Mesendoderm (in vitro differentiated cells): ENCODE measurements around the gene UMPS.

Source experiments
- DNase-seq: peaks from one replicate; pipeline ENCODE4 v3.0.0; 2013
- H2AK5ac ChIP-seq: 2 replicates; pipeline ENCODE4 v1.6.1; 2013; ENCODE audit warnings: low read length, inconsistent platforms
- H2BK120ac ChIP-seq: 2 replicates; pipeline ENCODE4 v1.6.1; 2013; ENCODE audit warnings: low read depth, mild to moderate bottlenecking, low read length, moderate library complexity, mixed read lengths
- H2BK15ac ChIP-seq: replicated peaks from 2 replicates; pipeline ENCODE4 v1.6.1; 2013; ENCODE audit warnings: low read depth, mild to moderate bottlenecking, moderate library complexity
- H2BK5ac ChIP-seq: 2 replicates; pipeline ENCODE4 v1.6.1; 2013; ENCODE audit warnings: low read length, inconsistent platforms
- H3K18ac ChIP-seq: 2 replicates; pipeline ENCODE4 v1.6.1; 2013; ENCODE audit warnings: mild to moderate bottlenecking, low read length, mixed read lengths
- H3K23ac ChIP-seq: one replicate; pipeline ENCODE4 v1.6.1; 2013; ENCODE audit warnings: low read length
- H3K27ac ChIP-seq: 2 replicates; pipeline ENCODE4 v1.5.1; 2013; ENCODE audit warnings: low read depth, mild to moderate bottlenecking, inconsistent platforms, low read length, moderate library complexity
- H3K27me3 ChIP-seq: 2 replicates; pipeline ENCODE4 v1.6.1; 2013; ENCODE audit warnings: low read length, control low read depth, mild to moderate bottlenecking, inconsistent platforms; ENCODE audit not compliant: insufficient read depth, poor library complexity
- H3K36me3 ChIP-seq: 2 replicates; pipeline ENCODE4 v1.6.1; 2013; ENCODE audit warnings: low read length, inconsistent platforms; ENCODE audit not compliant: control insufficient read depth, insufficient read depth
- H3K4ac ChIP-seq: one replicate; pipeline ENCODE4 v1.6.1; 2013; ENCODE audit warnings: low read depth, mild to moderate bottlenecking, low read length, moderate library complexity
- H3K4me1 ChIP-seq: 2 replicates; pipeline ENCODE4 v1.6.1; 2013; ENCODE audit warnings: low read depth, low read length, inconsistent platforms; ENCODE audit not compliant: control insufficient read depth
- H3K4me2 ChIP-seq: 2 replicates; pipeline ENCODE4 v1.6.1; 2013; ENCODE audit warnings: low read length
- H3K4me3 ChIP-seq: 2 replicates; pipeline ENCODE4 v1.5.1; 2013; ENCODE audit warnings: mild to moderate bottlenecking, low read length
- H3K56ac ChIP-seq: one replicate; pipeline ENCODE4 v1.6.1; 2013; ENCODE audit warnings: low read length
- H3K79me1 ChIP-seq: 2 replicates; pipeline ENCODE4 v1.6.1; 2013; ENCODE audit warnings: low read length, inconsistent platforms
- H3K79me2 ChIP-seq: 2 replicates; pipeline ENCODE4 v1.6.1; 2013; ENCODE audit warnings: mild to moderate bottlenecking, low read length; ENCODE audit not compliant: control insufficient read depth, insufficient read depth
- H3K9ac ChIP-seq: 2 replicates; pipeline ENCODE4 v1.6.1; 2013; ENCODE audit warnings: low read length, inconsistent platforms
- H4K5ac ChIP-seq: one replicate; pipeline ENCODE4 v1.6.1; 2013; ENCODE audit warnings: low read length
- H4K8ac ChIP-seq: one replicate; pipeline ENCODE4 v1.6.1; 2013; ENCODE audit warnings: low read depth, mild to moderate bottlenecking, control low read depth, low read length, moderate library complexity
- WGBS: extraction: QIAGEN DNeasy Blood & Tissue Kit; methylation state at CpG from one replicate; pipeline ENCODE4 v1.1.7; 2013; ENCODE audit warnings: low lambda C conversion rate, missing lambda C conversion rate; ENCODE audit not compliant: insufficient coverage; ENCODE audit errors: extremely low coverage; 5-methylcytosine and 5-hydroxymethylcytosine counted together

The UMPS gene

DNA sequence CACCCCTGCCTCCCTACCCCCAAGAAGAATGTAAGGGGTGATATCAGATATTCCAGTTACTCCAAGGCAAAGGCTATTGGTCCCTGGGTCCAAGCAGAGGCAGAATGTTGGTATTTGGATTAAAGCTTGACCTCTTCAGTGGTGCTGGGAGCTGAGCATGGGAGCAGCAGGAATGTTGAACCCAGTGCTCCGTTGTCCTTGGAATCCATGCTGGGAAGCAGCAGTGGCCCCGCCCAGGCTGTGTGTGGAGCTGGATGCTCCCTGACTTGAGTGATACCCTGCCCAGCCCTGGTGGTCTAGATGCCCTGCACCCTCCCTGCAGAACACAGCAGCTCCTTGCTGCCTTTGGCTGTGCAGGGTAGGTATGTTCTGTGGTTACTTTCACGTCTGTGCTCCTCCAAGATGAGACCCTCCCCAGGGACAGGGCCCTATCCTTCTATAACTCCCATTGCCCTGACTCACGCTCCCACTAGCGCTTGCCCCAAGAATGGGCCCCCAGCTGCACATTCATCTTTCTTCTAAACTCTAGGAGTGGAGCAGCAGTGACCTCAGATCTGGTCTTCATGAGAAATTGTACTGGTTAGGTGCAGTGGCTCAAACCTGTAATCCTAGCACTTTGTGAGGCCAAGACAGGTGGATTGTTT is 35.1 kb downstream of the UMPS start:
- Histone ChIP-seq H3K4me1 (peaks cover 2% of the 10 kb centered on the region), H3K23ac (no peak overlapping the region), H2BK5ac (no peak overlapping the region), H4K8ac (no peak overlapping the region), H3K4me2 (no peak overlapping the region), H3K4ac (no peak overlapping the region), H2AK5ac (no peak overlapping the region), H2BK120ac (no peak overlapping the region), H3K36me3 (peaks cover 45% of the 10 kb centered on the region), H3K27me3 (no peaks in the 10 kb centered on the region), H3K79me1 (peaks cover 5% of the 10 kb centered on the region), H3K56ac (no peak overlapping the region), H3K18ac (no peak overlapping the region), H3K27ac (no peak overlapping the region), H3K9ac (no peak overlapping the region), H2BK15ac (no peak overlapping the region), H3K79me2 (no peaks in the 10 kb centered on the region), H3K4me3 (no peak overlapping the region), H4K5ac (no peak overlapping the region)
- no peak for DNase-seq
- no CpG with 5 or more reads among the region's 5 CpGs for WGBS

DNA sequence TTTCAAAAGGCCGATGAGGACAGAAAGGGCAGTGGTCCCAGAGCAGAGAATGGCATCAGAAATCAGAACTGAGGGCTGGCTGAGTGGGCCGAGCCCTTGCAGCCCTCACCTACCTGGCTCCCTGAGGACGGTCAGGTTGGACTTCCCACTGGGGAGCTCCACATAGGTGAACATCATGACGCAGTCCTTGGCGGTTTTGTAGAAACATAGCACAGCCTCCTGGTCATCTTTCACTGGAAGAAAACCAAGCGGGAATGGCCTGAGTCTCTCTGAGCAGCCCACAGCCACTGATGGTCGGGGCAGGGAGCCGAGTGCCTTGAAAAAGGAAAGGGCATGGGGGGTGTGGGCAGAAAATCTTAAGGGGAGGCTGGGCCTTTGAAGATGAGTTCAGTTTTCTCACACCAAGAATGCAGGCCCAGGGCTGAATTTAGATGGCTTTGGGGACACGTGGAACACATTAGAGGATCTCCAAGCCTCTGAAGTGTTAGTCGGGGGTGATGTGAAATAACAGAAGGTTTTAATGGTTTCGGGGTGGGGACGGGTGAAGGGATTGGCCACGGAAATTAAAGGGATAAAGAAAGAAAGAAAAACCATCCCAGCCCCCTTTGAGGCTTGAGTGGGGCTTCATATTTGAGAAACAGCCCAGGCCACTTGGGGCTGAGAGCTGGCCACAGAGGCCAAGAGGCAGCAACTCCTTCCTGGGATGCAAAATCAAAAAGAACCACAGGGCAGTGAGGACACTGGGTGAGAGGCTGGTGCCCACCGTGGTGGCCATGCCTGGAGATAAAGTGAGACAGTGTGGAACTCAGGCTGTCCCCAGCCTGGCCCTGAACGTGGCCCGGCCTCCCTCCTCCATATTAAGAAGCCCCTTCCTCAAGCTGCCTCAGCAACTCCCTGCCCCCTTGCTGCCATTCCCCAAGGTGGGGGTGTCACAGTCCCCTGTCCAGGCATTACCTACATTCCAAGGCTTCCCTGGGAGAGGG is 36.2 kb downstream of the UMPS start:
- no peak for DNase-seq

DNA sequence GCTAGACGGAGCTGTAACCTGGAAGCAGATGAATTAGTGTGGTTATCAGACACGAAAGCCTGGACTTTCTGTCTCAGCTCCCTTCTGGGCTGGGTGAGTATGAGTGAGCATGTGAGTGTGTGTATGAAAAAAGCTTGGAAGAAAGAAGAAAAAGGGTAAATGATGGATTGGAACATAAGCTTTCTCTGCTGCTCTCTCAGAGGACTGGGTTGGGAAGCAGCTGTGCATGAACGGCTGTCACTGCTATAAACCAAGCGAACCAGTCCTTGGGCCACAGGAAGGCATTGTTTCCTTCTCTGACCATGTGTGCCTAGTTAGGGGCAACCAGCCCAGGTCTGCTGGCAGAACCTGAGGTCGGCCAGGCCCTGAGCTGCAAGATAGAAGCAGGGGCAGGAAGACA is 37.0 kb downstream of the UMPS start:
- WGBS, result no CpG with 5 or more reads among the region's 5 CpGs
- Histone ChIP-seq H2BK5ac (no peak overlapping the region), H3K56ac (no peak overlapping the region), H3K27me3 (no peaks in the 10 kb centered on the region), H3K79me2 (no peaks in the 10 kb centered on the region), H3K36me3 (peaks cover 50% of the 10 kb centered on the region), H3K4ac (no peak overlapping the region), H2BK15ac (no peak overlapping the region), H2BK120ac (no peak overlapping the region), H3K79me1 (peaks cover 7% of the 10 kb centered on the region), H3K4me1 (no peaks in the 10 kb centered on the region), H3K4me3 (no peak overlapping the region), H3K9ac (no peak overlapping the region), H3K4me2 (no peak overlapping the region), H4K8ac (no peak overlapping the region), H2AK5ac (no peak overlapping the region), H3K27ac (no peak overlapping the region), H3K23ac (no peak overlapping the region), H3K18ac (no peak overlapping the region), H4K5ac (no peak overlapping the region)
- no peak for DNase-seq

More for the DNA sequence above, 36.2 kb downstream of the UMPS start:
- H3K4ac ChIP-seq, result no peak overlapping the region
- H2BK5ac ChIP-seq, result no peak overlapping the region
- WGBS, result 100% methylated on average over 3 of the region's 16 CpGs
- peaks cover 47% of the 10 kb centered on the region for H3K36me3 ChIP-seq
- no peak overlapping the region for H3K27ac ChIP-seq
- no peak overlapping the region for H3K56ac ChIP-seq
- no peak overlapping the region for H3K4me3 ChIP-seq
- H3K27me3 ChIP-seq, result no peaks in the 10 kb centered on the region
- H2BK15ac ChIP-seq, result no peak overlapping the region
- H2AK5ac ChIP-seq, result no peak overlapping the region
- no peaks in the 10 kb centered on the region for H3K79me2 ChIP-seq
- no peak overlapping the region for H4K5ac ChIP-seq
- H3K9ac ChIP-seq, result no peak overlapping the region
- H3K4me1 ChIP-seq, result no peaks in the 10 kb centered on the region
- no peak overlapping the region for H2BK120ac ChIP-seq
- H3K23ac ChIP-seq, result no peak overlapping the region
- peaks cover 7% of the 10 kb centered on the region for H3K79me1 ChIP-seq
- no peak overlapping the region for H3K4me2 ChIP-seq
- no peak overlapping the region for H3K18ac ChIP-seq
- no peak overlapping the region for H4K8ac ChIP-seq

DNA sequence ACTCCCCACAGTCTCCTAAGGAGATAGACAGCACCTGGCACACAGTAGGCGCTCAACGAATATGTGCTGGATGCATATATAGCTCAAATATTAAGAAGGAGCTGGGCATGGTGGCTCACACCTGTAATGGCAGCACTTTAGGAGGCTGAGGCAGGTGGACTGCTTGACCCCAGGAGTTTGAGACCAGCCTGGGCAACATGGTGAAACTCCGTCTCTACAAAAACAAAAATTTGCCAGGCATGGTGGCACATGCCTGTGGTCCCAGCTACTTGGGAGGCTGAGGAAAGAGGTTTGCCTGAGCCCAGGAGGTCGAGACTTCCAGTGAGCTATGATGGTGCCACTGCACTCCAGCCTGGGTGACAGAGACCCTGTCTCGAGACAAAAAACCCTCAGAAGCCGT is 37.4 kb downstream of the UMPS start:
- no peak overlapping the region for H3K4me2 ChIP-seq
- H3K4me3 ChIP-seq, result no peak overlapping the region
- peaks cover 9% of the 10 kb centered on the region for H3K79me1 ChIP-seq
- H3K79me2 ChIP-seq, result no peaks in the 10 kb centered on the region
- no peak overlapping the region for H2AK5ac ChIP-seq
- H4K8ac ChIP-seq, result no peak overlapping the region
- H3K9ac ChIP-seq, result no peak overlapping the region
- H3K56ac ChIP-seq, result no peak overlapping the region
- no peak overlapping the region for H3K23ac ChIP-seq
- no peak for DNase-seq
- no peak overlapping the region for H3K27ac ChIP-seq
- H3K4ac ChIP-seq, result no peak overlapping the region
- no peaks in the 10 kb centered on the region for H3K4me1 ChIP-seq
- no peak overlapping the region for H2BK120ac ChIP-seq
- H2BK5ac ChIP-seq, result no peak overlapping the region
- no peak overlapping the region for H4K5ac ChIP-seq
- no peak overlapping the region for H2BK15ac ChIP-seq
- H3K18ac ChIP-seq, result no peak overlapping the region
- H3K27me3 ChIP-seq, result no peaks in the 10 kb centered on the region
- WGBS, result no CpG with 5 or more reads among the region's 6 CpGs
- peaks cover 53% of the 10 kb centered on the region for H3K36me3 ChIP-seq

DNA sequence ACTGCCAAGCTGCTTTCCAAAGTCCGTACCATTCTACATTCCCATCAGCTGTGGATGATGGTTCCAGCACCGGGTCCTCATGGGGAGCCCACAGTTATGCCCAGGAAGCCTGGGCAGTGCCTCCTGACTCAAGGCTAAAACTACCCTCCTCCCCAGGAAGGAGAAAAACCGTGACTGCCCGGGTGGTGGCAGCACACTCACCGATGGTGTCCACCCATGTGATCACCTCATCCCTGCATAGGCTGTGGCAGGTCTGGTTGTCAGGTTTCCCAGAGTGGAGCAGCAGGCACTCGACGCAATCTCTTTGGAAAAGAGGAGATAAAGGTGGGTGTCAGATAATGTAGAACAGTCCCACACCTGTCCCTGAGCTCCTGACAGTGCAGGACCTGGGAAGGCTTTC is 38.6 kb downstream of the UMPS start:
- Histone ChIP-seq H3K79me2 (no peaks in the 10 kb centered on the region), H3K4ac (no peak overlapping the region), H3K27me3 (no peaks in the 10 kb centered on the region), H3K23ac (no peak overlapping the region), H3K18ac (no peak overlapping the region), H3K4me3 (no peak overlapping the region), H2BK5ac (no peak overlapping the region), H2BK15ac (no peak overlapping the region), H3K9ac (no peak overlapping the region), H2BK120ac (no peak overlapping the region), H3K79me1 (peaks cover 14% of the 10 kb centered on the region), H3K4me2 (no peak overlapping the region), H4K8ac (no peak overlapping the region), H3K4me1 (no peaks in the 10 kb centered on the region), H3K27ac (no peak overlapping the region), H3K56ac (no peak overlapping the region), H3K36me3 (peaks cover 49% of the 10 kb centered on the region), H2AK5ac (no peak overlapping the region), H4K5ac (no peak overlapping the region)
- WGBS, result no CpG with 5 or more reads among the region's 7 CpGs
- DNase-seq, result peak; percentile 60
